Glomerular visceral epithelial cell (primary cell): ENCODE measurements around the gene PAX6.

Source experiments
- DNase-seq: peaks from one replicate; pipeline ENCODE4 v3.0.0-alpha.2; 2016; ENCODE audit errors: extremely low spot score

PAX6 gene

GRCh38 chr11:31810779-31811647 is at the start of gene PAX6:
PAX6 (minus strand) TSS chr11:31811322; CDS start chr11:31806411, 4,911 bp downstream.
- DNase-seq = peak; percentile 99

GRCh38 chr11:31860391-31860790 is 49.3 kb upstream of the PAX6 start:
- DNase-seq = no peak

- no peak for DNase-seq
Measured at GRCh38 chr11:31856248-31856647, 45.1 kb upstream of the PAX6 start.

GRCh38 chr11:31855466-31855865 is 44.3 kb upstream of the PAX6 start:
- DNase-seq = no peak

- no peak for DNase-seq
Measured at GRCh38 chr11:31850365-31850764, 39.2 kb upstream of the PAX6 start.

- DNase-seq = no peak
Measured at GRCh38 chr11:31847761-31848160, 36.6 kb upstream of the PAX6 start.

GRCh38 chr11:31845331-31845730 is 34.2 kb upstream of the PAX6 start:
- no peak for DNase-seq

- no peak for DNase-seq
Measured at GRCh38 chr11:31844351-31844750, 33.2 kb upstream of the PAX6 start.

GRCh38 chr11:31841435-31841834 is 30.3 kb upstream of the PAX6 start:
- DNase-seq = no peak

- DNase-seq = no peak
Measured at GRCh38 chr11:31834237-31834636, 23.1 kb upstream of the PAX6 start.

- DNase-seq = no peak
Measured at GRCh38 chr11:31830406-31830805, 19.3 kb upstream of the PAX6 start.

- no peak for DNase-seq
Measured at GRCh38 chr11:31828217-31828616, 17.1 kb upstream of the PAX6 start.

- DNase-seq = no peak
Measured at GRCh38 chr11:31827455-31828206, 16.5 kb upstream of the PAX6 start.

GRCh38 chr11:31826536-31827438 is 15.7 kb upstream of the PAX6 start:
- no peak for DNase-seq

- no peak for DNase-seq
Measured at GRCh38 chr11:31825838-31826484, 14.8 kb upstream of the PAX6 start.

- no peak for DNase-seq
Measured at GRCh38 chr11:31824879-31825837, 14.0 kb upstream of the PAX6 start.

- no peak for DNase-seq
Measured at GRCh38 chr11:31824332-31824878, 13.3 kb upstream of the PAX6 start.

GRCh38 chr11:31823644-31824331 is 12.7 kb upstream of the PAX6 start:
- DNase-seq = no peak

- DNase-seq = no peak
Measured at GRCh38 chr11:31822927-31823643, 12.0 kb upstream of the PAX6 start.
